NCI-H2196 treated with DMSO at 0.1 percent for 48 hours (cell line): ENCODE measurements around the gene SPACA6.

Experiments
- DNase-seq: peaks from one replicate; lab custom pipeline; 2025; ENCODE audit not compliant: unreplicated experiment; lab: John Stamatoyannopoulos, UW

Gene SPACA6

DNA sequence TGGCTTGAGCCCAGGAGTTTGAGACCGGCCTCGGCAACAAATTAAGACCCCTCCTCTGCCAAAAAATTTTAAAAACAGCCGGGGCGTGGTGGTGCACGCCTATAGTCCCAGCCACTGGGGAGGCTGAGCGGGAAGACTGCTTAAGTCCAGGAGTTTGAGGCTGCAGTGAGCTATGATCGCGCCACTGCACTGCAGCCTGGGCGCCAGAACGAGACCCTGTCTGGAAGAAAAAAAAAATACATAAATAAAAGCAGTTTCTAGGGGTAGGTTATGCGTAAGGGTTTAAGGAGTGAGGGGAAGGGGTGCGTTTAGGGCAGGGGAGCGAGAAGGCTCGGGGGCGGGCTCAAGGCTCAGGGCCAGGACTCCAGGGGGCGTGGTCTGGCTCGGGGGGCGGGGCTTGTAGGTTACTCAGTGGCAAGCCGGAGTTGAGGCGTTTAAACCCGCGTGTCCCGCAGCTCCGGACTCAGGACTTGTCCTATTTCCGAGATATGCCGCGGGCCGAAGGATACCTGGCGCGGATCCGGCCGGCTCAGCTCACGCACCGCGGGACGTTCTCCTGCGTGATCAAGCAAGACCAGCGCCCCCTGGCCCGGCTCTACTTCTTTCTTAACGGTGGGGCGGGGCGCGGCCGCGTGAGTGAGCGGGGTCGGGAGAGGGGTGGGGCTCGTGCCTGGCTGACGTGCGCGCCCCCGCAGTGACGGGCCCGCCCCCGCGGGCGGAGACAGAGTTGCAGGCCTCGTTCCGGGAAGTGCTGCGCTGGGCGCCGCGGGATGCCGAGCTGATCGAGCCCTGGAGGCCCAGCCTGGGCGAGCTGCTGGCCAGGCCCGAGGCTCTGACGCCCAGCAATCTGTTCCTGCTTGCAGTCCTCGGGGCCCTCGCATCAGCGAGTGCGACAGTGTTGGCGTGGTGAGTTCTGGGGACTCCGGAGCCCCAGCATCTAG, 10.7 kb downstream of the SPACA6 start:
- DNase-seq = peak; percentile 82

DNA sequence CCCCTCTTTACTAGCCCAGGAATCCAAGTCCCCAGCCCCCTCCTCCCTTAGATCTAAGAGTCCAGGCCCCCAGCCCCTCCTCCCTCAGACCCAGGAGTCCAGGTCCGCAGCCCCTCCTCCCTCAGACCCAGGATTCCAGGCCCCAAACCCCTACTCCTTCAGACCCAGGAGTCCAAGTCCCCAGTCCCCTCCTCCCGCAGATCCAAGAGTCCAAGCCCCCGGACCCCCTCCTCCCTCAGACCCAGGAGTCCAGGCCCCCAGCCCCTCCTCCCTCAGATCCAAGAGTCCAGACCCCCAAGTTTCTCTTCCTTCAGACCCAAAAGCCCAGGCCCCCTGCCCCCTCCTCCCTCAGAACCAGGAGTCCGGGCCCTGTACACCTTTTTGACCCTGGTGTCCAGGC, 11.5 kb downstream of the SPACA6 start:
- no peak for DNase-seq

- DNase-seq = no peak
Measured at GRCh38 chr19:51706296-51706695, 13.2 kb downstream of the SPACA6 start.

- no peak for DNase-seq
Measured at GRCh38 chr19:51706885-51707284, 13.8 kb downstream of the SPACA6 start.

- DNase-seq = no peak
Measured at GRCh38 chr19:51708811-51709210, 15.7 kb downstream of the SPACA6 start.

- DNase-seq = no peak
Measured at GRCh38 chr19:51709575-51709974, 16.4 kb downstream of the SPACA6 start.

GRCh38 chr19:51710163-51710562, 17.0 kb downstream of the SPACA6 start:
- DNase-seq = no peak

- DNase-seq = no peak
Measured at GRCh38 chr19:51711702-51712101, 18.6 kb downstream of the SPACA6 start.

- peak; percentile 21 for DNase-seq
Measured at GRCh38 chr19:51712461-51713081, 19.4 kb downstream of the SPACA6 start.

GRCh38 chr19:51713319-51714285, 20.5 kb downstream of the SPACA6 start:
- DNase-seq = no peak

GRCh38 chr19:51714848-51715247, 21.7 kb downstream of the SPACA6 start:
- DNase-seq = no peak

DNA sequence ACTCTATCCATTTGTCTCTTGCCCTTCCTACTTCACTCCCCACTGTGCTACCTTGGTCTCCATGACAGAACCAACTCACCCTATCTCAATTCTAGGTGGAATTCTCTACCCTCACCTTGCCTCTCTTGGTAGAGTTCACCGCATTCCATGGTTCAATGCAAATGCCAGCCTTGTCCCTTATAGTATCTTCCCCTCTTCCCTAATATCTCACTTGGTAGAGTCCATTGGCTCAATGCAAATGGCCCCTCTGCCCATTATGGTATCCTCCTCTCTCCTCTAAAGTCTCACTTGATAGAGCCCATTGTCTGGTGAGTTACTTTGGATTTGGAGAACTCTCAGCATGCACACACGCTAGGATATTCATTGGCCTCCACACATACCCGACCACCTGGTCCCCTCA, 22.7 kb downstream of the SPACA6 start:
- no peak for DNase-seq

GRCh38 chr19:51716925-51717324, 23.8 kb downstream of the SPACA6 start:
- no peak for DNase-seq

GRCh38 chr19:51719251-51719988, 26.3 kb downstream of the SPACA6 start:
- DNase-seq = no peak

- DNase-seq = no peak
Measured at GRCh38 chr19:51721905-51722304, 28.8 kb downstream of the SPACA6 start.

DNA sequence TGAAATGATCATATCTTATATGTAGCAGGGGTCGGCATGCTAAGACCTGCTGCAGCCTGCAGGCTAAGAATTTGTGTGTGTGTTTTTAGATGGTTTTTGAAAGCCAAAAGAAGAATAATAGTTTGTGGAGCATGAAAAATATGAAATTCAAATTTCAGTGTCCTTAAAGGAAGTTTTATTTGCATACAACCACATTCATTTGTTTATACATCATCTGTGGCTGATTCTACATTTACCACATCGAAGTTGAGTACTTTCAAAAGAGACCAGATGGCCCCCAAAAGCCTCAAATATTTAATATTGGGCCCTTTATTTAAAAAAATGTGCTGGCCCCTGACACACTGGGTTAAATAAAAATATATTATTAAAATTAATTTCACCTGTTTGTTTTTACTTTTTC, 29.4 kb downstream of the SPACA6 start:
- DNase-seq = no peak

- no peak for DNase-seq
Measured at GRCh38 chr19:51724543-51724942, 31.4 kb downstream of the SPACA6 start.

GRCh38 chr19:51726049-51726448, 32.9 kb downstream of the SPACA6 start:
- no peak for DNase-seq

GRCh38 chr19:51727349-51727880, 34.3 kb downstream of the SPACA6 start:
- no peak for DNase-seq

DNA sequence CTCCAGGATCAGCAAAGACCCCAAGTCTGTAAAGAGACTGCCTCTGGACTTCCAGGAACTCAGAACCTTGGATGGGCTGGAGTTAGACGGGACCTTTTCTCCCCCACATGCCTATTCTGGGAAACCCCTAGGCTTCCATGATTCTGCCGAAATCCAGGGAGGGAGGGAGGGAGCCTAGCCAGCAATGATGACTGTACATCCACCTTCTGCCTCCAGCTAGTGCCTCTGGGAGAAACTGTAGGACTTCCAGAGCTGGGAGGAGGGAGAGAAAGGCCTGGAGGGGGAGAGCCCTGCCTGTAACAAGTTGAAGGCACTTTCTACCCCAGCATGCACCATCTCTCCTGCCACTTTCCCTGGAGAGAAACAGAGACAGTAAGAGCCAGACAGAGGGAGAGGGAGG, 36.7 kb downstream of the SPACA6 start:
- DNase-seq = no peak
